ENCODE measurements around the gene SMIM1.

SMIM1 gene

DNA sequence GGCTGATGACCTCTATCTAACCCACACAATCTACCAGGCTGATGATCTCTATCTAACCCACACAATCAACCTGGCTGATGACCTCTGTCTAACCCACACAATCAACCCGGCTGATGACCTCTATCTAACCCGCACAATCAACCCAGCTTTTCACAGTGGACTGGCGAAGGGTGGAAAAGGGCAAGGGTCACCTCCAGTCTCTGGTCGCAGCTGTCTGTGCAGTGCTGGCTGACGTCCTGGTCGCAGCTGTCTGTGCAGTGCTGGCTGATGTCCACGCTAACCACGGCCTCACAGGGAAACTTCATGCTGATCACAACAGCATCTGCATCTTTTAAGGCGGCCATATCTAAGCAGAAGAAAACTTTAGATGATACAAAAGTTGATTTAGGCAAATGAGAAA lies 32.5 kb upstream of the SMIM1 start:
- TF ChIP-seq, protein P1, sequence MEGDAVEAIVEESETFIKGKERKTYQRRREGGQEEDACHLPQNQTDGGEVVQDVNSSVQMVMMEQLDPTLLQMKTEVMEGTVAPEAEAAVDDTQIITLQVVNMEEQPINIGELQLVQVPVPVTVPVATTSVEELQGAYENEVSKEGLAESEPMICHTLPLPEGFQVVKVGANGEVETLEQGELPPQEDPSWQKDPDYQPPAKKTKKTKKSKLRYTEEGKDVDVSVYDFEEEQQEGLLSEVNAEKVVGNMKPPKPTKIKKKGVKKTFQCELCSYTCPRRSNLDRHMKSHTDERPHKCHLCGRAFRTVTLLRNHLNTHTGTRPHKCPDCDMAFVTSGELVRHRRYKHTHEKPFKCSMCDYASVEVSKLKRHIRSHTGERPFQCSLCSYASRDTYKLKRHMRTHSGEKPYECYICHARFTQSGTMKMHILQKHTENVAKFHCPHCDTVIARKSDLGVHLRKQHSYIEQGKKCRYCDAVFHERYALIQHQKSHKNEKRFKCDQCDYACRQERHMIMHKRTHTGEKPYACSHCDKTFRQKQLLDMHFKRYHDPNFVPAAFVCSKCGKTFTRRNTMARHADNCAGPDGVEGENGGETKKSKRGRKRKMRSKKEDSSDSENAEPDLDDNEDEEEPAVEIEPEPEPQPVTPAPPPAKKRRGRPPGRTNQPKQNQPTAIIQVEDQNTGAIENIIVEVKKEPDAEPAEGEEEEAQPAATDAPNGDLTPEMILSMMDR (conservative IDR thresholded peaks at IDR 0.05; ENCODE audit: low read depth, low read length): no peak
- H3K4me3 ChIP-seq (ENCODE audit: low read length): no peak overlapping the region
- no peak for DNase-seq (ENCODE audit: low read depth)

DNA sequence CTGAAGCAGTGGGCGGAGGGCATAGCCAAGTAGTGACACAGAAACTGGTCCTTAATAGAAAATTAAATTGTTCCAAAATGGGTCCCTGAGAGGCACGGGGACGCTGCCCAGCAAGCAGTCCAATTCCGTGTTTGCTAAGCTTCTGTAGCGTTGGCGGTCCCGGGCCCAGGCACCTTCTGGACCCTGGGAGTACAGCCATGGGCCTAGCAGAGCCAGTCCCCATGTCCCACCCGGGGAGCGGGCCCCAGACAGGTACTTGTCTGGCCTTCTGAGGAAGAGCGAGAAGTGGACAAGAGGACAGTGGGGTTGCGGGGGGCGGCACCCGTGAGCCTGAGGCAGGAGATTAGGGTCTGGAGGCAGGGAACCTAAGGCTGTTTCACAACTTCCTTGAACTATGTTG lies 31.8 kb upstream of the SMIM1 start:
- TF ChIP-seq, protein P1 (conservative IDR thresholded peaks at IDR 0.05; ENCODE audit: low read depth, low read length): no peak
- no peak for DNase-seq (ENCODE audit: low read depth)
- H3K4me3 ChIP-seq (ENCODE audit: low read length): no peak overlapping the region

DNA sequence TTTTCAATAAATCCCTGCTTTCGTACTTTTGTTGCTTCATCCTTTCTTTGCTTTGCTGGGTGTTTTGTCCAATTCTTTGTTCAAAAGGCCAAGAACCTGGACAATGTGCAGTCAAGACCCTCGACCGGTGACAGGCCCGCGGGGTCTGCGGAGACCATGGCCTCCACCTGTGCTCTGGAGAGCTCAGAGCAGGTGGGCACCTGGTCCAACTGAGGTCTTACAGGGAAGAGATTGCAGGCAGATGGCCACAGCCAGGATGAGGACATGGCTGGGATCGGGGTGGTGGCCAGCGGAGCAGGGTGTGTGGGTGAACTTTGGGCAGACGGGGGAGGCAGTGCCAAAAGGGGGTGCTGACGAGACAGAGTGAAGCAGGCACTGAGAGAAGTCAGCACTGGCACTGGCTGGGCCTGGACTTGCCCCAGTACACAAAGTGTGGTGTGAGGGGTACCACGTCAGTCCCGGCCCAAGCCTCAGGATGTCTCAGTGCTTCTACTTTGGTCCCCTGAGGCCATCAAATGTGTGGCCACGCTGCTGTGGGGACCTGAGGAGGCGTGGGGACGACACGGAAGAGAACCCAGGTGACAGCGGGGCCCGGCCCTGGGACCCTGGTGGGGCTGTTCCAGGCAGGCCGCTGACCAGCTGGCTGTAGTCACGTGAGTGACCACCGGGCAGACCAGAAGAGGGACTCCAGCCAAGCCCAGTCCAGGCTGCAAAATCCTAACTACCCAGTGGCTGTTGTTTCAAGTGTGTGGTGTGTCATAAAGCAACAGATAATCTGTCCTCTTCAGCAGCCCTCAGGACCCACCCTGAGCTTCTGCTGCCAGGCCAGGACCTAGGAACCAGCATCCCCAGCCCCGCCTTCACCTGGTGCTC lies 30.7 kb upstream of the SMIM1 start:
- no peak for DNase-seq (ENCODE audit: low read depth)
- H3K4me3 ChIP-seq (ENCODE audit: low read length): no peak overlapping the region
- TF ChIP-seq, protein P1 (conservative IDR thresholded peaks at IDR 0.05; ENCODE audit: low read depth, low read length): no peak

DNA sequence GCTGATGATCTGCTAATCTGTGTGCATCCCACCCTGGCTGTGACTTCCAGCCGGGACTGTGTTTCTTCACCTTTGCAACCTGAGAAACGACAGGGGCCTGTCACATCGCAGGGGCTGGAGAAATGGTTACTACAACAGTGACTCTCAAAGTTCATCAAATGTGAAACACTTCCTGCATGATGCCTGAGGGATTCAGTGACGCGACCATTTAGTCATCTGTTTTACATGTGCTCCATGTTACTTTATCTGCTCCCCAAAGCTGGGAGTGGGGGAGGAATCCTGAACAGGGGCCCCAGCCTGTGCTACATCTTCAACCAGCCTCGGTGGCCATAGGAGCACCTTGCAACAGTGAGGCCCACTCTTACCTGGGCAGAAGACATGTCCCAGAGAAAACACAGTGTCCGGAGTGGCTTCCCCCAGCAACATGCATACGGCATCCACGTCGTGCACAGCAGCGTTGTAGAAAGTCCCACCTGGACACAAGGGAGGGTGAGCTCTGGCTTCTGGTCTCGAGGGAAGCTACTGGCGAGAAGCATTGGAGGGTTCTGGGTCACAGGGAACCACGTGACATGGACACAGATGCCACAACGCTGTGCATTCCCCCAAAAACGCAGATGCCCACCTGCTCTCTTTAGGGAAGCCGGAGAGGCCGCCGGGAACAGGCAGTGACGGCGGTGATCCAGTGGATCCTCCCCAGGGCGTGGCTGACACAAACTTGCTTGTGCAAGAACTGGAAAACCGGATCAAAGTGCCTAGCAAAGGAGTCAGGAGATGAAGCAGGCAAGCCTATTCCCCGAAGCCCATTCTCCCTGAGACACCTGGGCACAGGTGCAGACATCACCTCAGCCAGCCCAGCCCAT lies 29.9 kb upstream of the SMIM1 start:
- no peak overlapping the region for H3K4me3 ChIP-seq (ENCODE audit: low read length)
- no peak for DNase-seq (ENCODE audit: low read depth)
- TF ChIP-seq, protein P1 (conservative IDR thresholded peaks at IDR 0.05; ENCODE audit: low read depth, low read length): no peak

DNA sequence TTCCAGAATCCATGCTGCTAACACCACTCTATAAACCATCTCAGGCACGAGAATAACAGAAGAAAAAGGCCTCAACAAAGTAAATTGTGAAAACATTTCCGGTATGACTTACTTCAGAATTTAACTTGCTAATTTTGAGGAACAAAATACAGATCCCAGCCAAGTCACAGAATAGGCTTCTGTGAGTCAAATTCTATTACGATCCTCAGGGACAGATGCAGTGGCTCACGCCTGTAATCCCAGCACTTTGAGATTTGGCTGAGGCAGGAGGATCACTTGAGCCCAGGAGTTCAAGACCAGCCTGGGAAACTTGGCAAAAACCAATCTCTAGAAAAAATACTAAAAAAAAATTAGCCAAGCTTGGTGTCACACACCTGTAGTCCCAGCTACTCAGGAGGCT lies 29.1 kb upstream of the SMIM1 start:
- TF ChIP-seq, protein P1 (conservative IDR thresholded peaks at IDR 0.05; ENCODE audit: low read depth, low read length): no peak
- no peak overlapping the region for H3K4me3 ChIP-seq (ENCODE audit: low read length)
- no peak for DNase-seq (ENCODE audit: low read depth)

DNA sequence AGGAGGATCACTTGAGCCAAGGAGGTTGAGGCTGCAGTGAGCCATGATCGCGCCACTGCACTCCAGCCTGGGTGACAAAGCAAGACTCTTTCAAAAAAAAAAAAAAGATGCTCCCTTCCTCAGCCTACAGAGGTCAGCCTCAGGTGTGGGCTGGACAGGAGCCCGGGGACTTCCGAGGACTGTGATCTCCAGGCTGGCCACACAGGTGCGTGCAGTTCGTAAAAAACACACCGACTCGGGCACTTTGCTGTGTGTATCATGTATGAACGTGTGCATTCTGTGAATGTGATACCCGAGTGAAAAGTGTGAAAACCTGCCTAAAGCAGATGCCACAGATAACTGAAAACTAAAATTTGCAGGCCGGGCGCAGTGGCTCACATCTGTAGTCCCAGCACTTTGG lies 28.7 kb upstream of the SMIM1 start:
- no peak overlapping the region for H3K4me3 ChIP-seq (ENCODE audit: low read length)
- DNase-seq (ENCODE audit: low read depth): no peak
- TF ChIP-seq, protein P1 (conservative IDR thresholded peaks at IDR 0.05; ENCODE audit: low read depth, low read length): no peak

All from retinal pigment epithelial cell (primary cell).